Measurements from ENCODE around the gene RALGAPA1.

GRCh38 chr14:35669782-35670181 lies 139.3 kb downstream of the RALGAPA1 start:
- TF ChIP-seq CTCF (IDR thresholded peaks at IDR 0.05) (no peak), POLR2A (IDR thresholded peaks at IDR 0.05) (no peak)

All from prostate gland (tissue), 2 donors.